Stimulated activated CD8-positive, alpha-beta memory T cell treated with anti-CD3 and anti-CD28 coated beads, Interleukin-12 subunit alpha, Interleukin-12 subunit beta, amount 100 ng/mL, for 24 hours (primary cell): Measurements from ENCODE around the gene FDX2.
"Not testable (repeated sequence)": the region's sequence is repeated elsewhere in the genome, so short reads cannot be mapped to it uniquely, and the experiment has no call there.

Source experiments
- DNase-seq: peaks from one replicate; pipeline ENCODE4 v3.0.0-alpha.2; 2020; ENCODE audit errors: extremely low read depth

FDX2 gene

GRCh38 chr19:10284065-10284959 is 31.5 kb downstream of the FDX2 start:
- DNase-seq, result no peak

GRCh38 chr19:10283301-10284064 is 32.3 kb downstream of the FDX2 start:
- no peak for DNase-seq

DNA sequence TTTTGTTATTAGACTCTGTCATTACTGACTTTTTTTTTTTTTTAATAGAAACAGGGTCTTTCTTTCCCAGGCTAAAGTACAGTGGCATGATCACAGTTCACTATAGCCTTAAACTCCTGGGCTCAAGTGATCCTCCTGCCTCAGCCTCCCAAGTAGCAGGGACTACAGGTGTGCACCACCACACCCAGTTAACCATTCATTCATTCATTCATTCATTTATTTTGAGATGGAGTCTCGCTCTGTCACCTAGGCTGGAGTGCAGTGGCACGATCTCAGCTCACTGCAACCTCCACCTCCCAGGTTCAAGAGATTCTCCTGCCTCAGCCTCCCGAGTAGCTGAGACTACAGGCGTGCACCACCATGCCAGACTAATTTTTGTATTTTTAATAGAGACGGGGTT is 33.8 kb downstream of the FDX2 start:
- DNase-seq, result not testable (repeated sequence)

DNA sequence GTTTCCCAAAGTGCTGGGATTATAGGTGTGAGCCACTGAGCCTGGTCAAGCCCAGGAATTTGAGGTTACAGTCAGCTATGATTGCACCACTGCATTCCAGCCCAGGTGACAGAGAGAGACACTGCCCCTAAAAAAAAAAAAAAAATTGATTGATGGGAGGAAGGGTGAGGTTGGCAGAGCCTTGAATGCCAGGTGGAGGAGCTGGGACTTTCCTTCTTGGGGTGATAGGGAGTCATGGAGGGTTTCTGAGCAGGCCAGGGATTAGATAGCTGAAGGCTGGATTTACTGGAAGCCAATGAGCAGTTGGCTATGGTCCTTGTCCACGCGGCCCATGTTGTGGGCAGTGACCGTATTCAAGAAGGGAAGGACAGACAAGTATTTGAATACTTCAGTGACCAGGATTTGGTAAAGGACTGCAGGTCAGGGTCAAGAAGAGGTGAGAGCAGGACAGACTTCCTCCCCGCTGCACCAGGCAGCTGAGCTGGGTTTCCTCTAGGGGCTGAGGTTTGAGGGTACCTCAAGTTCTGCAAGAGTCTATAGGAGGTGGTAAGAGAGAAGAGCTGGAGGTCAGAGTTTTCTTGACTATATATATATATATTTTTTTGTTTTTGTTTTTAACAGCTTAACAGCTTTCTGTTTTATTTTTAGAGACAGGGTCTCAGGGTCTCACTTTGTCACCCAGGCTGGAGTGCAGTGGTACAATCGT is 35.9 kb downstream of the FDX2 start:
- DNase-seq, result no peak

- DNase-seq, result no peak
These were observed 36.9 kb downstream of the FDX2 start for GRCh38 chr19:10278935-10279334.

- no peak for DNase-seq
These were observed 37.8 kb downstream of the FDX2 start for GRCh38 chr19:10277795-10278589.

GRCh38 chr19:10274589-10274988 is 41.2 kb downstream of the FDX2 start:
- DNase-seq, result no peak

- DNase-seq, result no peak
These were observed 44.2 kb downstream of the FDX2 start for GRCh38 chr19:10271543-10272086.

DNA sequence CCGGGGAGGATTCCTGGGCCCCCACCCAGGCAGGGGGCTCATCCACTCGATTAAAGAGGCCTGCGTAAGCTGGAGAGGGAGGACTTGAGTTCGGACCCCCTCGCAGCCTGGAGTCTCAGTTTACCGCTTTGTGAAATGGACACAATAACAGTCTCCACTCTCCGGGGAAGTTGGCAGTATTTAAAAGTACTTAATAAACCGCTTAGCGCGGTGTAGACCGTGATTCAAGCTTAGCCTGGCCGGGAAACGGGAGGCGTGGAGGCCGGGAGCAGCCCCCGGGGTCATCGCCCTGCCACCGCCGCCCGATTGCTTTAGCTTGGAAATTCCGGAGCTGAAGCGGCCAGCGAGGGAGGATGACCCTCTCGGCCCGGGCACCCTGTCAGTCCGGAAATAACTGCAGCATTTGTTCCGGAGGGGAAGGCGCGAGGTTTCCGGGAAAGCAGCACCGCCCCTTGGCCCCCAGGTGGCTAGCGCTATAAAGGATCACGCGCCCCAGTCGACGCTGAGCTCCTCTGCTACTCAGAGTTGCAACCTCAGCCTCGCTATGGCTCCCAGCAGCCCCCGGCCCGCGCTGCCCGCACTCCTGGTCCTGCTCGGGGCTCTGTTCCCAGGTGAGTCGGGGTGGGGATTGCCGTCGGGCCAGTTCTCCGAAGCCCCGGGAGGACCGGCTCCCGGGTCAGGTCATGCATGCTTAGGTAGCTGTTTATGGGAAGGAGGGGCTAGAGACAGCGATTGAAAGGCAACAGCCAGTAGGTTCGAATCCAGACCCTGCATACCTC is 45.0 kb downstream of the FDX2 start, which contains the start of gene ICAM1:
TSS of gene ICAM1 (plus strand) at position 505 of the 779 bp plus-strand sequence. CDS start at position 545, 40 bp downstream.
- no peak for DNase-seq

- no peak for DNase-seq
These were observed 45.6 kb downstream of the FDX2 start for GRCh38 chr19:10270180-10270615.

- DNase-seq, result no peak
These were observed 46.3 kb downstream of the FDX2 start for GRCh38 chr19:10269333-10270179.

DNA sequence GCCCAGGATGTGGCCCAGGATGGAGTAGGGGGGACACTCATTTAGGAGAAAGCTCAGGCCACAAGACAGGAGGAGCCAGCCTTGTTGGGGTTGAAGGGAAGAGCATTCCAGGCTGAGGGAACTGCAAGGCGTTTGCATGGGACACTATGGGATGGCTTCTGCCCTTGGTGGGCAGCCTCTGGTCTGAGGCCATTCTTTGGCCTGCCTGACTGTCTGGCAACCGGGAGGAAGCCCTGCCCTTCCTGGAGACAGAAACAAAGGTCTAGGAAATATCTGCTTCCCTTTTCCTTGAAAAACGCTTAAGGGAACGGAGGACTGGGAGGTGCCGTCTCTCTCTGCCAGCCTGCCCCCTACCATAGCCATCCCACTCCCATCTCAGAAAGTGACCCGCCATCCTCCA is 47.7 kb downstream of the FDX2 start:
- DNase-seq, result no peak

- no peak for DNase-seq
These were observed 49.1 kb downstream of the FDX2 start for GRCh38 chr19:10266706-10267105.

GRCh38 chr19:10262771-10263170 is 53.0 kb downstream of the FDX2 start:
- DNase-seq, result no peak

GRCh38 chr19:10260141-10260584 is 55.7 kb downstream of the FDX2 start:
- DNase-seq, result no peak
